HG03565 (cell line): ENCODE results near the gene MARS2.
"Not testable (repeated sequence)": the region's sequence is repeated elsewhere in the genome, so short reads cannot be mapped to it uniquely, and the experiment has no call there.

Experiments
- ATAC-seq: cut with Tn5 transposase; IDR thresholded peaks from one replicate; pipeline ENCODE4 v1.9.1; 2021; ENCODE audit warnings: mild to moderate bottlenecking, moderate library complexity; ENCODE audit not compliant: unreplicated experiment

Gene MARS2

DNA sequence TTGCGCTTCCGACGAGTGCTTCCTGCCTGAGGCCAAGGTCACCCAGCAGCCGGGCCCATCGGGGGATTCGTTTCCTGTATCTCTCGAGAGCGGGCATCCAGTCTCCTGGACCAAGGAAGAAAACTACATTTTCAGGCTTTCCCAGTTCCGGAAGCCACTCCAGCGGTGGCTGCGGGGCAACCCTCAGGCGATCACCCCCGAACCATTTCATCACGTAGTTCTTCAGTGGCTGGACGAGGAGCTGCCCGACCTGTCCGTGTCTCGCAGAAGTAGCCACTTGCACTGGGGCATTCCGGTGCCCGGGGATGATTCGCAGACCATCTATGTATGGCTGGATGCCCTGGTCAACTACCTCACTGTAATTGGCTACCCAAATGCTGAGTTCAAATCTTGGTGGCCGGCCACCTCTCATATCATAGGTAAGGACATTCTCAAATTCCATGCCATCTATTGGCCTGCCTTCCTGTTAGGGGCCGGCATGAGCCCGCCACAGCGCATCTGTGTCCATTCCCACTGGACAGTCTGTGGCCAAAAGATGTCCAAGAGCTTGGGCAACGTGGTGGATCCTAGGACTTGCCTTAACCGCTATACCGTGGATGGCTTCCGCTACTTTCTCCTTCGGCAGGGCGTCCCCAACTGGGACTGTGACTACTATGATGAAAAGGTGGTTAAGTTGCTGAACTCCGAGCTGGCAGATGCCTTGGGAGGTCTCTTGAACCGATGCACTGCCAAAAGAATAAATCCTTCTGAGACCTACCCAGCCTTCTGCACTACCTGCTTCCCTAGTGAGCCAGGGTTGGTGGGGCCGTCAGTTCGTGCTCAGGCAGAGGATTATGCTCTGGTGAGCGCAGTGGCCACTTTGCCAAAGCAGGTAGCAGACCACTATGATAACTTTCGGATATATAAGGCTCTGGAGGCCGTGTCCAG lies 1.0 kb downstream of the MARS2 start:
- no peak for ATAC-seq

GRCh38 chr2:197706839-197707207 lies 1.7 kb downstream of the MARS2 start:
- no peak for ATAC-seq

DNA sequence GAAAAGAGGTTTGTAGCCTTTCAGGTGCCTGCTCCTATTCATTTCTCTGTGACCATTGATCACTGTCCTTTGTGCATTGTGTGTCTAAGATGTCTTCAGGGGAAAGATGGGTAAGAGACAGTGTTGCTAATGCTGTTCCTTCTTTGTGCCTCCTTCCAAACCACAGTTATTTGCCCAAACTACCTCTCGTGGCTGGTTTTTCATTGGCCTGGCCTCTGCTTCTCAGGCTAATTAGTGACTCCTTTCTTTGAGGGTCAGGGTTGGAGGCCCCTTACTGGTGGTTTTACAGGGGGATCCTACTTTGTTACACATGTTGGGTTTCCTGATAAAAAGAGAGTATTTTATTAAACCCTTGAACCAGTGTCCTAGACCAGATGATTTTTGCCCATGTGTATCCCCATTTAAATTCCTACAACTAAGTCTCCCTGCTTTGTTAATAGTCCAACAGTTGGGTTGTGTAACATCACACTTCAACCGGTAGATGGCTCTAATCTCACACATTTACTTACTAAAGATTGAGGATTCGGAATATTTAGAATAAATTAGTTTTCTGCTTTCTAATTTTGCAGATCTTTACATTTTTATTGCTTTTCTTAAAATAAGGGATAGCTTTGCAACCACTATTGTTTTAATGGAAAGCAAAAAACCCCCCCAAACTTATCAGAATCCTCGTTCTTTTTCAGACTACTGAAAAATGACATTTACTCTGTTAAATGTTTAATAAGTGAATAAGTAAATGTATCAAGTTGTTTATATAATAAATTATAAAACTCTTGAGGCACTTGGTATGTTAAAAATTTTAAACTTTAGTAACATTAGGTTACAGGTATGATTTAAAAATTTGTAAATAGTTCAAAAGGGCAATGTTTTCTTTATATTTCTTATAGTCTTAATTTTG lies 2.4 kb downstream of the MARS2 start:
- ATAC-seq, result no peak

GRCh38 chr2:197708331-197708730 lies 3.2 kb downstream of the MARS2 start:
- ATAC-seq, result no peak

DNA sequence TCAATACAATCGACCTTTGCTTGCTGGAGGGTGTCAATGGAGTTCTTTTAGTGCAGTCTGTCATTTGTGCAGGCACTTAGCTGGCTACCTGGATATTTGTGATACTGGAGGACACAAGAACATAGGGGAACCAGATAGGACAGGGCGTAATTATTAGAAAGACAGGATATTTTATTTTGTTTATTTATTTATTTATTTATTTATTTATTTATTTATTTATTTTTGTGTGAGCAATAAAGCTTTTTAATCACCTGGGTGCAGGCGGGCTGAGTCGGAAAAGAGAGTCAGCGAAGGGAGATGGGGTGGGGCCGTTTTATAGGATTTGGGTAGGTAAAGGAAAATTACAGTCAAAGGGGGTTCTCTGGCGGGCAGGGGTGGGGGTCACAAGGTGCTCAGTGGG lies 4.0 kb downstream of the MARS2 start:
- not testable (repeated sequence) for ATAC-seq

DNA sequence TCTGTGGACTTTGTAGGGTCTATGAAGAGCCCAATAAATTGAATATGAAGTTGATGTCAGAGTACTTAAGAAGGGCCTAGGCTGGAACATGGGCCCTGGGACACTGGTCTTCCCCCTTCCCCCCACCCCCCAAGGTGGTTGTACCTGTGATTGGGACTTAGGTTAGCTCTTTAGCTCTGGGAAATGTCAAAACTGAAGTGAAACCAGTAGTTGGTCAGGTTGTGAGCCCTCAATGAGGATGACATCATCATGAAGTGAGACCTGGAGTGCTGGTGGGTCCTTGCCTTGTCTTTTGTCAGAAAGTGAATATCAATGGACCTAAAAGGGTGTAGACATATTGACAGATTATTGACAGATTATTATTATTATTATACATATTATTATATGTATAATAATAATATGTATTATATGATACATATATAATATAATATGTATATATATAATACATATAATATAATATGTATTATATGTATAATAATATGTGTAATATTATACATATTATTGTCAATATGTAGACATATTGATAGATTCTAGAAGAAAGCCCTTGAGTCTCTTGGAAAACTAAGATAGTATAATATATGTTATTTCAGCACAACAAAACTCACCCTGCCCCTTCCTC lies 5.4 kb downstream of the MARS2 start:
- peak; percentile 82 for ATAC-seq

- ATAC-seq, result no peak
These were observed 6.4 kb downstream of the MARS2 start for GRCh38 chr2:197711578-197711977.

GRCh38 chr2:197713271-197713670 lies 8.1 kb downstream of the MARS2 start:
- ATAC-seq, result no peak

DNA sequence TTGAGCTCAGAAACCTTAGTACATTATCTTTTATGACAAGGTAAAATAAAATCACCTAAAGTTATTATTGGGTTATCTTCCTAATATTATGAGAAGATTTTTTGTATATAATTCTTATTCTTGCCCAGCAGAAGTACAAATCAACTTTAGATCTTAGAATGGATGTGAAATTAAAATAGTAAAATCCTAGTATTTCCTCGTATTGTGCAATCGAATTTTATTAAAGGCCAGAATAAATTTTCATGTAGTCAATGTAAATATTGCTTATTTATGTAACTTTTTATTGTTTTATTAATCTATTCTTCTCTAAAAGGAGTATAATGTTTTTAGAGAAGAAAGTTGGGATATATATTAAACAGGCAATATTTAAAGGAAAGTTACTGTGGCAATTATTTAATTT lies 12.7 kb downstream of the MARS2 start:
- ATAC-seq, result no peak

DNA sequence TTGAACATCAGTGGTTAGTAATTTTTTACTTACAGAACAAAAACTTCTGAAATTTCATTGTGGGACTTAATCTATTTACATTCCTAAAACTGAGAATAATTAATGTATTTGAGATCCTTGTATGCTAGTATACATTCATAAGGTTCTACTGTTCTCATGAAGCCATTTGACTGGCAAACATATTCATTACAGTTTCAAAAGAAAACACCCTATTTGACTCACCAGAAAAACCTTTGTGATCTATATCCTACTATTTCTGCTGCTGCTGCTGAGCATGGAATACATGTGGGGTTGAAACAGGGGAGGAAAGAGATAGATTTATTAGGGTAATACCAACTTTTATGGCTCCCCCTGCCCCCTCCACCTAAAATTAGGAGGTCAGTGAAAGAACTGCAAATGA lies 21.8 kb downstream of the MARS2 start:
- ATAC-seq, result no peak

- not testable (repeated sequence) for ATAC-seq
These were observed 23.7 kb downstream of the MARS2 start for GRCh38 chr2:197728555-197729544.

- ATAC-seq, result no peak
These were observed 35.0 kb downstream of the MARS2 start for GRCh38 chr2:197740200-197740599.
